ENCODE measurements around the gene UGT8.
"Not testable (repeated sequence)": the region's sequence is repeated elsewhere in the genome, so short reads cannot be mapped to it uniquely, and the experiment has no call there.

The UGT8 gene

GRCh38 chr4:114607056-114607455, 8.4 kb downstream of the UGT8 start:
- no peak for DNase-seq

GRCh38 chr4:114613560-114613959, 15.0 kb downstream of the UGT8 start:
- DNase-seq: no peak

DNA sequence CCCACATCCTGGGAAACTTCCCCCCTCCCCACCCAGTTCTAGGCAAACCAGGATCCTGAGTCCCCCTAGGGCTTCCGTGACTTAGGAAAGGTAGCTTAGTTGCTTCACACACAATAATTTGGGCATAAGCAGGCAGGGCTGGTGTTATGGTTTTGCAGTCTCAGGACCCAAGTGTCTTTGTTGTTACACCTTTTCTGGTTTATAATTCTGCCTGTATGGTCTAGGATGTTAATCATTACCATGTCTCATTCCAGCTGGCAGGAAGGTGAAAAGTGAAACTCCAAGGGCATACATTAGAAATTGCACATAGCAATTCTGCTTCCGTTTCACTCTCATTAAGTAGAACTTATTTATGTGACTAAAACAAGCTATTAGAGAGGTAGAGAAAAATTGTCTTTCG, 16.8 kb downstream of the UGT8 start:
- no peak for DNase-seq

GRCh38 chr4:114616036-114616435, 17.4 kb downstream of the UGT8 start:
- DNase-seq: not testable (repeated sequence)

- no peak for DNase-seq
Observed at GRCh38 chr4:114626196-114626595, 27.6 kb downstream of the UGT8 start.

GRCh38 chr4:114636192-114636935, 37.8 kb downstream of the UGT8 start:
- no peak for DNase-seq

- DNase-seq: no peak
Observed at GRCh38 chr4:114642173-114642780, 43.7 kb downstream of the UGT8 start.

DNA sequence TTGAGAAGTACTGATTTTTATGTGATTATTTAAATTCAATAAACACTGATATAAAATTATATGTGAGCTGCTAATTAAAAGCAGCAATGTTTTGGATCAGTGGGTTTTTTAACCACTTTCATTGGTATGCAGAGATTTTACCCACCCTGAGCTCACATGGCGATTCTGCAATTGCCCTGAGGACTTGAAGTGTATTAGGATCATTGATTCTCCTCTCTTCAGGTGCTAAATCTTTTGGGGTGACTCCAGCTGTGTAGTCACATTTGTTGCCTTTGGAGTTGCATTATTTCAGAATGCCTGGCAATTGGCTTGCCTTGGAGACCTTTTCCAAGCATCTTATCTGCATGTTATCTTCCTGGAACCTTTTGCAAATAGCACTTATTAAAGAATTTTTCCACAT, 51.3 kb downstream of the UGT8 start:
- DNase-seq: no peak

DNA sequence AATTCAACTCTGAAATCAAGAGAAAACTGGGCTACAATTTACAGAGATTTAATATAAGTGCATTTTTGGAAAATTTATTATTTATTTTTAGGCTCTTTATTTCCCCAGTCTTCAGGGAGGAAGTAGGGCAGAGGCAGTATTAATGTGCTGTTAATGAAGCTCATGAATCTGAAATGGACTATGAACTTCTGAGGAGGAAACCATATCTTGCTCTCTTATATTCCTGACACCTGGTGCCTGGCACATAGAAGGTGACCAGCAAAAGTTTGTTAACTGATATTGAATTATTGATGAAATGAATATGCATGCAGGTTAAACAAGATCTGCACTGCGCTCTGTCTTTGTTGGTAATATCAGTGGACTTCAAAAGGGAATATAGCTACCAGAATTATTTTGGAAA, 55.1 kb downstream of the UGT8 start:
- DNase-seq: no peak

DNA sequence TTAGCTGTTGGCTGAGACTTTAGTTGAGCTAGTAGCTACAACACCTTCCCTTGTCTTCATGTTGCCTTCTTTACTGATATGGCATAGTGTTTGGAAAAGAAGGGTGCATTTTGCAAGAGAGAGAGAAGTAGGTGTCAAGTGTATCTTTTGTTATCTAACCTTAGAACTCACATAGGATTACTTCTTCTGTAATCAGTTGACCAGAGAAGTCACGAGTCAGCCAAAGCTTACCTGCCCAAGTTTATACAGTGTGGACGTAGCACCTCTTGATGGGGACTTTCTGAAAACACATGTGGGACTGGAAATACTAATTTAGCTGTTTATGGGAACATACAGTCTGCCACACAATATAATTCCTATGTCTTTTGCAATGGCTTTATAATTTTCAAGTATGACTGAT, 56.0 kb downstream of the UGT8 start:
- no peak for DNase-seq

GRCh38 chr4:114658179-114658578, 59.6 kb downstream of the UGT8 start:
- DNase-seq: no peak

DNA sequence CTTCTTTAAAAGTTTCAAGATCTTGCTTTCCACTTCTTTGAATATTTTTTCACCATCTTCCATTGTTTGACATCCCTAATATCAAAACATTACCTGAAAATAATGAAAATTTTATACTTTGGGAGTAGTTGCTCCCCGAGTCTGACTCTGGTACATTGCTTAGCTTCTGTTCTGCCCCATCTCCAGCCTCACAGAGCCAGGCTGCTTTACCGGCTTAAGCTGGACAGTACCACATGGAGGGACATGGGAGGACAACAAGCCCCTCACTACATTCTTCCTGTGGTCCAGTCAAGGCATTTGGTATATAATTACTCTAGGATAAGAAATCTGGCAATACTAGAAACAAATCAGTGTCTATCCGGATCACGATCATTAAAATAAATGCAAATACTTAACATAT, 60.2 kb downstream of the UGT8 start:
- DNase-seq: no peak

- peak; percentile 37 for DNase-seq
Observed at GRCh38 chr4:114659386-114660008, 60.9 kb downstream of the UGT8 start.

- DNase-seq: no peak
Observed at GRCh38 chr4:114663083-114663482, 64.5 kb downstream of the UGT8 start.

DNA sequence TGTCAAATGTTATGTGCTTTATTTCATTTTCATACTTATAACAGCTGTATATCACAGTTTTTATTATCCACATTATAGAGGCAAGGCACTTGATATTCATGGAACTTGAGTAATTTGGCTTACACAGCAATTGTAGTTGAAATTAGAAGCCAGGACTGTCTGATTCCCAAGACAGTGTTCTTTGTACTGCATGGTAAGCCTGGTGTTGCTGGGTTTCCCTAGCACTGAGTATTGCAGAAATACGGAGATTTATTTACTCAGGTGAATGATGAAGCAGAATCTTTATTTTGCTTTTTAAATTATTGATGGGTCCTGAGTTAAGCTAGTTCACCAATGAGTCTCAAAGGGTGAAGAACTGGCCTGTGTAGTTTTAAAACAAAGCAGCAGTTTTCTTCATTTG, 70.0 kb downstream of the UGT8 start:
- DNase-seq: no peak

DNA sequence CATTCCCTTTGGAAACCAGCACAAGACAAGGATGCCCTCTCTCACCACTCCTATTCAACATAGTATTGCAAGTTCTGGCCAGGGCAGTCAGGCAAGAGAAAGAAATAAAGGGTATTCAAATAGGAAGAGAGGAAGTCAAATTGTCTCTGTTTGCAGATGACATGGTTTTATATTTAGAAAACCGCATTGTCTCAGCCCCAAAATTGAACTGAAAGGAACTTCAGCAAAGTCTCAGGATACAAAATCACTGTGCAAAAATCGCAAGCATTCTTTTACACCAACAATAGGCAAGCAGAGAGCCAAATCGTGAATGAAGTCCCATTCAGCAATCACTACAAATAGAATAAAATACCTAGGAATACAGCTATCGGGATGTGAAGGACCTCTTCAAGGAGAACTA, 72.1 kb downstream of the UGT8 start:
- not testable (repeated sequence) for DNase-seq

DNA sequence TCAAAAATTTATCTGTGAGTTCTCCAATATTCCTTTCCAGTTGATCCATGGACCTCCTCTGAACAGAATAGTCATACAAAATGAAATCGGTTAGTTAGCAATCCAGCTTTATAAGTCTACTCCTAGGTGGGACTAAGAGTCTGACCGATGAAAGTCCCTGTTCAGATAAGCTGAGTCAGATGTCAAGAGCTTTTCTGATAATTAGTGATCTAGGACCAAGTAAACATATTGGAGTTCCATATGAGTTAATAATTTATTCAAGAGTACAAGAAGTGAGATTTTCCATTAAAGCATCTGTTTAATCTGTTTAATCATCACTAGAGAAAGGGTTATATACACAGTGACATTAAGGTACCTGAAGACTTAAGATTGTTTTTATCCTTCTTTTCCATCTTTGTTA, 74.7 kb downstream of the UGT8 start:
- no peak for DNase-seq

DNA sequence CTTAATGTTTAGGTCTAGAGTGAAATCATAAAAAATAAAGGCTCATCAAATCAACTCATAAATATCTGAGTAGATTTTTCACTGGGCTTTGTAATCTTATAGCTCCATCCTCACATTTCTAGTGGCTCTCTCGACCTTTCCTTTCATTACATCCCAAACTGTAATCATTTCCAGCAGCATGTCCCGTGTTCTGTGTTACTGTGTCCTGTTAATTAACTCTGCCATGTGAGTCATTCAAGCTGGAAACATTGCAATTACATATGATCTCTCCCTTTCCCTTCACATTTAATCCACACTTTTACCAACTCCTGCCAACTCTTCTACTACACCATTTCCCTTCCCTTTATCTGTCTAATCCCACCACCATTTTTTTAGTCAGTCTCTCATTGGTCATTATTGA, 75.5 kb downstream of the UGT8 start:
- DNase-seq: no peak

DNA sequence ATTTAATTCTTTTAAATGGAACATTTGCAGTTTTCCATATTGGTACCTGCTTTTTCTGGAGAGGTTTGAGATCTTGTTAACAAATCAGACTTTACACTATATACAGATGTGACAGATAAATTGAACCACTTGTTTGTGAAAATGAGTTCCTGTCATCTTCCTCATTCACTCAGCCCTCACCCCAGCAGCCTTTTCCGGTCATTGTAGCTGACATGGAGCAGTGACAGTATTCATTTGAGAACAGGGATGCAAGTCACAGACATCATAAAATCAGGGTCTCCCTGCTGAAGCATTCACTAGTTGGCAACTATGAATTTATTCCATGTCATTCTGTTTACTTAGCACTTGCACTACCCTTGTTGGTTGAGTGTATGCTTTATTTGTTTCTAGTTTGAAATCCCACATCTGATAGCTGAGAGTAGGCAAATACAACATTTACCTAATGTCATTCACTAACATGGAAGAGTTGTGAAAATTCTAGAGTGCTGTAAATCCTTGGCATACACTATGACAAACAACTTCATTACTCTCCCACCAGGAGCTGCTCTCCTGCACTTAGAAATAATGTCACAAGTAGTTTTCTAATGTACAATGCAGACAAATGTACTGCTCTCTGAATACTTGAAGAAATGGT, 78.9 kb downstream of the UGT8 start:
- DNase-seq: no peak

DNA sequence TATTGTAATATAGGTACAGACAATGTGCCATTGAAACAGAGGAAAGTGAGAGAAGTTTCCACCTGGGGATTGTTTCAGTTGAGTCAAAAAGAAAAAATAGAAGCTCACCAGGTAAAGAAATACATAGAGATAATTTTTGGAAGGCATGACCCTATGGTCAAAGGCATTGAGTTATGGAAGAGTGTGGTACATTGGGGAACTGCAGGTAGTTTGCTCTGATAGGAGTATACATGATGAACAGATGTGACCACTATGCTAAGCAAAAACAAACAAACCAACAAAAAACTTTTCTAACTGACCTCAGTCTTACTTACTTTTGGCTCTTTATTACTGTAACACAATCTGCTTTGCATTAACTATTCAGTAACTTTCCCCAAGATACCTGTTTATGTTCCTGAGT, 85.9 kb downstream of the UGT8 start:
- DNase-seq: no peak

DNA sequence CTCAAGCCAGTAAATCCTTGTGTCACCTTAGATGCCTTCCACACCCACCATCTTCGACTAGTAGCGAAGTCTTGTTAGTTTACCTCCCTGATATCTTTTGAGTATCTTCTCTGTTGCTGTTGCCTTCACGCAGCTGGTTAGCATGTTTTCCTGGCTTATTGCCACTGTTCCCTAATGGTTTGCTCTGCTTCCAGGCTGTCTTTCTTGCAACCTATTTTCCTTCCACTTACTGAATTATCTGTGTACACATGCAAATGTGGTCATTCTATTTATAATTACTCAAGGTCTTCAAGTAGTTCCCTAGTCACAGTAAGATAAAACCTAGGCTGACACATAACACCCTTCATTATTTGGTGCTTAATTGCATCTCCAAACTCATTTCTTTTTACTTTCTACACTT, 89.5 kb downstream of the UGT8 start:
- no peak for DNase-seq

- no peak for DNase-seq
Observed at GRCh38 chr4:114690571-114690970, 92.0 kb downstream of the UGT8 start.

- DNase-seq: no peak
Observed at GRCh38 chr4:114691865-114692264, 93.3 kb downstream of the UGT8 start.

DNA sequence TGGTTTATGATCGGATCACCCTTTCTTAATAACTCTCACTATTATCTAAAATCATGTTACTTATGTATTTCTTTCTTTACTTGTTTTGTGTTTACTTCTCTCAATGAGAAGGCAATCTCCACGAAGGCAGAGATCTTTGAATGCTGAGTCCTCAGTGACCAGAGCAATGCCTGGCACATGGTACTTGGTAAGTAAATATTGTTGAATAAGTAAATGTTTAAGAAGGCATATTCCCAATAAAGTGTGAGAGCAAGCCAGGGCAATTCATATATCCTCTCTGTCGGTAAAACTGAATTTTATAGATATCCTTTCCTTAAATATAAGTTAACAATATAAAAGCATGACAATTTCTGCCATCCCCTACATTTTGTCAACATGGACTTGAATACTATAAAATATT, 94.4 kb downstream of the UGT8 start:
- DNase-seq: no peak
